GM18517 (cell line): ENCODE results near the gene MMP20.
A peak's percentile ranks its signal among the peaks of the same experiment; 100 is the strongest.

Experiments used
- ATAC-seq: cut with Tn5 transposase; IDR thresholded peaks from one replicate; pipeline ENCODE4 v1.9.1; 2021; ENCODE audit warnings: mild to moderate bottlenecking, moderate library complexity; ENCODE audit not compliant: unreplicated experiment

The MMP20 gene

GRCh38 chr11:102560555-102561011 lies 64.5 kb downstream of the MMP20 start:
- ATAC-seq = peak; percentile 88

GRCh38 chr11:102559839-102560238 lies 65.3 kb downstream of the MMP20 start:
- ATAC-seq = peak; percentile 48

- no peak for ATAC-seq
These were observed 70.0 kb downstream of the MMP20 start for GRCh38 chr11:102555091-102555490.

- ATAC-seq = peak; percentile 92
These were observed 71.3 kb downstream of the MMP20 start for GRCh38 chr11:102553835-102554282.

- ATAC-seq = no peak
These were observed 72.5 kb downstream of the MMP20 start for GRCh38 chr11:102552447-102553194.

GRCh38 chr11:102552020-102552419 lies 73.1 kb downstream of the MMP20 start:
- ATAC-seq = no peak

GRCh38 chr11:102551169-102551781 lies 73.9 kb downstream of the MMP20 start:
- no peak for ATAC-seq

- ATAC-seq = peak; percentile 84
These were observed 78.1 kb downstream of the MMP20 start for GRCh38 chr11:102546923-102547471.

GRCh38 chr11:102546427-102546826 lies 78.7 kb downstream of the MMP20 start:
- ATAC-seq = peak; percentile 63

GRCh38 chr11:102545701-102546100 lies 79.4 kb downstream of the MMP20 start:
- ATAC-seq = no peak

GRCh38 chr11:102544594-102544993 lies 80.5 kb downstream of the MMP20 start:
- ATAC-seq = no peak

GRCh38 chr11:102539567-102539966 lies 85.6 kb downstream of the MMP20 start:
- no peak for ATAC-seq

GRCh38 chr11:102538932-102539331 lies 86.2 kb downstream of the MMP20 start:
- ATAC-seq = no peak

- ATAC-seq = no peak
These were observed 90.8 kb downstream of the MMP20 start for GRCh38 chr11:102534261-102534872.

- ATAC-seq = no peak
These were observed 94.6 kb downstream of the MMP20 start, which contains the start of gene MMP7 for GRCh38 chr11:102530558-102530957. MMP7 (minus strand) TSS chr11:102530747; CDS start chr11:102530700, 47 bp downstream.

- ATAC-seq = no peak
These were observed 96.5 kb downstream of the MMP20 start for GRCh38 chr11:102528618-102529017.

GRCh38 chr11:102527684-102528083 lies 97.4 kb downstream of the MMP20 start:
- no peak for ATAC-seq

GRCh38 chr11:102527041-102527440 lies 98.1 kb downstream of the MMP20 start:
- no peak for ATAC-seq
